GM21515 (cell line): Measurements from ENCODE around the gene RRBP1.

Source experiments
- ATAC-seq: cut with Tn5 transposase; IDR thresholded peaks from one replicate; pipeline ENCODE4 v1.9.1; 2021; ENCODE audit not compliant: unreplicated experiment

Gene RRBP1

GRCh38 chr20:17624551-17625245 is 57.3 kb downstream of the RRBP1 start:
- no peak for ATAC-seq

DNA sequence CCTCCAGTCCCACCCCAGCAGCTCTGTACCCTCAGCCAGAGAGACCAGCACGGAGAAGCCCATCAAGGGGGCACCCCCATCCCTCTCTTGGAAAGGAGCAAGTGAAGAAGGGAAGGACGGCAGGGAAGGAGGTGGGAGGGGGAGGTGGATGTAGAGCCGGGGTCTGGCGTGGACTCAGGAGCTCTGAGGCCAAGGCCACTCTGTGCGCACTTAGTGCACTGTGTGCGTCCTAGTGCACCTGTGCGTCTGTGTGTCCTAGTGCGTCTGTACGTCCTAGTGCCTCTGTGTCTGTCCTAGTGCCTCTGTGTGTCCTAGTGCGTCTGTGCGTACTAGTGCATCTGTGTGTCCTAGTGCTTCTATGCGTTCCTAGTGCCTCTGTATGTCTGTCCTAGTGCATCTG is 58.0 kb downstream of the RRBP1 start:
- no peak for ATAC-seq

GRCh38 chr20:17622851-17623508 is 59.1 kb downstream of the RRBP1 start:
- no peak for ATAC-seq

DNA sequence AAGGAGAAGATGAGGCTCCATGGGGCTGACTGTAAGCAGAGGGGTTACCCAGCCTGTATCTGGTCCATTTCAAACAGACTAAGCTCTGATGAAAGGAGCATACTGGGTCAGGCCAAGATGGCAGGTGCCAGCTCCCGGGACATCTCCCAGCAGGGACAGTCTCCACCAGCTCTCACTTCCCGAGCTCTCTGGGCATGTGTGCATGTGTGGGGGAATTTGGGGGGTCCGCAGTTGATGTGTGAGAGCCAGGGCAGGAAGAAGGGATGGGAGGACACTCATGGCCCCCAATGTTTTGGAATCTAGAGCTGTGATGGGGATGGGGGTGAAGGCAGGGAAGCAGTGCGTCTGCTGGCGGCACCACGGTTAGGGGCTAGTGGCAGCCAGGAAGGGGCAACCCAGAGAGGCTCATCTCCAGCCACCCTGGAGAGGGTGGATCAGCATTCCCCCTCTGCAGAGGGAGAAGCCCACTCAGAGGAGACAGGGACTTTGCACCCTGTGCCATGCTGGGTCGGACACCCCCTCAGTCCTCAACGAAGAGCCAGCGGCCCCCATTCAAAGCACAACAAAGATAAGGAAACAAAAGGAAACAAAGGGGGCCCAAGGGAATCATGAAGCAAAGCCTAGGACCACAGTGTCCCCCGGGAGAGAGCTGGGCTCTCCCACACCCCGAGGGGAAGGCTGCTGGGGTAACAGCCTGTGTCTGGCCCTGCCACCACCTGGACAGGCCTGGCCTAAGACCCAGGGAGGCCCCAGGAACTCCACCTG is 59.8 kb downstream of the RRBP1 start:
- no peak for ATAC-seq

- no peak for ATAC-seq
Observed at GRCh38 chr20:17621229-17621968, 60.6 kb downstream of the RRBP1 start.

DNA sequence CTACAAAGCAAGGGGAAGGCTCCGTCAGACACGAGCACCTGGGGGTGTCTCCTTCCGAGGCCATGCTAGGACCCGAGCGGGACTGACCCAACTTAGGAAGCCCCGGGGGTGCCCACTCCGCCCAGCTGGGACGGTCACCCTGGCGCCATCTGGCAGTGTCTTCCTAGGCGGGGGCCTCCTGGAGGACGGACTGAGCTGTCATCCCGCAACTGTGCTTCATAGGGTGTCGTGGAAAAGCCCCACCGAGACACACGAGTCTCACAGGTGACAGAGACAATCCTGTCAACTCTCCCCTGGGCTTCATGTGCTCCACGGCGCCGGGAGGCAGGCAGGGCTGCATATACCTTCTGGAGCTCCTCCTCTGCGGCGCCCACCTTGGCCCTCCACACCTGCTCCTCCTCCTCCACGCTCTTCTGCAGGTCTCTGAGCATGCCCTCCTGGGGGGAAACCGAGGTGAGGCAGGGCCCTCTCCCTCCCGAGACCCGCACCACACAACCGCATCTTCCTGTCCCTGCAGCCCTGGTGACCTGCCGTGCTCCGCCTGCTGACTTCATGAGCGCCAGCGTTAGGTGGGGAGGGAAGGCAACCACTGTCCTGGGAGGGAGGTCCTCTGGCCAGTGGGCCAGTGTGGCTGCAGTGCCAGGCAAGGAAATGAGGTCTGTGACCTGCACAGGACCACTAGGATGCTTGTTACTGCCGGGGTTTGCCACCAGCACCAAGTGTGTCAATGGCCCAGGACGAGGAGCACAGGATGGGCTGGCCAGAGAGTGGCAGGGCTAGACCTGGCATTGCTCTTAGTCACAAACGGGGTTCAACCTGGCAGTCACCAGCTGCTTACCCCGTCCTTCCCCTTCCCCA is 61.4 kb downstream of the RRBP1 start:
- ATAC-seq = no peak

- no peak for ATAC-seq
Observed at GRCh38 chr20:17619351-17620093, 62.5 kb downstream of the RRBP1 start.

DNA sequence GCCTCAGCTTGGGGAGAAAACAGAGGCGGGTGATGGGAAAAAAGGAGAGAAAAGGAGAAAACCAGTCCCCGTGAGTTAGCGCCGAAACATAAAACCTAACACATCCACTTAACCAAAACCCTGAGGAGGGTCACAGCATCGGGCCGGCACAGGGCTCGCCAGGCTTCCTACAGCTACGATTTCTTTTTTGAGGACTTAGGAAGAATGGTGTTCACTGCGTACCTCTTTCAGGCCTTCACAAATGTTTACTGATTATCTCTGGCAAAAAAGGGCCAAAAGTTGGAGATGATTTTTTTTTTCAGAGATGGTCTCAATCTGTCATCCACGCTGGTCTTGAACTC is 63.4 kb downstream of the RRBP1 start:
- ATAC-seq = no peak

DNA sequence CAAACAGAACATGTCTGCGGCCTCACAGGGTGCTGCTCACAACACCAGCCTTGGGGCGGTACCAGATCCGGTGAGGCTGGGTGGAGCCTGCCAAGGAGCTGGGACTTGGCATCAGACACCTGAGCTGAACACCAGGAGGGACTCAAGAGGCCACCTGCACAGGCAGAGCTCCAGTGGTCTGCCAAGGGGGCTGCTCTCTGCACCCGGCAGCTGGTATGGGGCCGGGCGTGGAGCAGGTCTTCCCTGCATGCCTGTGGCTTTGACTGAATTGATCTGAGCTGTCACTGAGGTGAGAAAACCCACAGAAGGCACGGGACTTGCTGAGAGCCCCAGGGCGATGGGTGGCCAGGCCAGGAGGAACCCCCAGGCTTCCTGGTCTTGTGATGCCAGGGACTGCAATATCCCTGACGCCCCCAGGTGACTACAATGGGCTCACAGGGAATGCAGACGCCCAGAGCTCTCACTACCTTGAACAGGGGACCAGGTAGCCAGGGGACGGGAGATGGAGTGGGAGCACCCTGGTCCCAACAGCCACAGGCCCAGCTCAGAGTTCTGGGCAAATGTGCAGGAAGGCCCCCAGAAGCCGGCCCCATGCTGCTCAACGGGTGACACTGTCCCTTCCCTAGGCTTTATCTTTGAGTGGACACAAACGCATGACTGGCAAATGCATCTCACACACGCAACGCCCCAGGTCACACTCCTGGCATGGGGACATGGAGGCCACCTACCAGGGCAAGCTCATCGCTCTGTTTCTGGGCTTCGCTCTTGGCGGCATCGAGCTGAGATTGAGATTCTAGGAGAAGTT is 64.0 kb downstream of the RRBP1 start:
- no peak for ATAC-seq

- ATAC-seq = no peak
Observed at GRCh38 chr20:17617212-17617867, 64.7 kb downstream of the RRBP1 start.

GRCh38 chr20:17616480-17617211 is 65.4 kb downstream of the RRBP1 start:
- no peak for ATAC-seq

DNA sequence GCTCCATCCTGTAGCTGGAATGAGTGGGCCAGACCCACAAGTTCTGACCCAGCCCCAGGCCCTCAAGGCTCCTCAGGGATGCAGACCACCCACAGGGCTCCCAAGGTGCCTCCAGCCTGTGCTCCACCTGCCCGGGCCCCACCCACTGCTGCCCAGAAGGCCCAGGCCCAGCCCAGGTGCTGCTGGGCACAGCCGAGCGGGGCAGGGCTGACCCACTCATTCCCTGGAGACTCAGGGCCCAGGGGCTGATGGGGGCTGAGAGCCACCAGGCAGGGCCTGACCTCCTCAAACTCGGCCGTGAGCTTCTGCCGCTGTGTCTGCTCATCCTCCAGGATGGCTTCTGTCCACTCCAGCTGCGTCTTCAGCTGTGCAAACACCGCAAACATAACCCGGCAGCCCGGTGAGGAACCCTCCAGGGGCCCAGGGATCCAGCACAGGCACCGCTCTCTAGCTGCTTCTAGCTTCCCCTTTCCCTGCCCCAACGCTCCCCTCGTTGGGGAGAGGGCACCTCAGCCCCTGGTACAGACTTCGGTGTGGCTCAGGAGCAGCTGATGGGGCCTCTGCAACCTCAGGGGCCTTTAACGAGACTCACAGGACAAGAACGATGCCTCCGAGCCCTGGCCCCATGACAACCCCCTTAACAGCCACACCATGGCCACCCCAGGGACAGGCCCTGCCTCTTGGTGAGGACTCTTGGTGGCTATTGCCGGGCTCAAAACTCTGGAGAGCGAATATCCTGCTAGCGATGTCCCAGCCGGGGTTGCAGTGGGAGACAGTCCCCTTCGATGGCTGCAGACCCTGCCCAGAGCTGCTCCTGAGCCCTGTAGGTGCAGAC is 66.2 kb downstream of the RRBP1 start:
- ATAC-seq = no peak

DNA sequence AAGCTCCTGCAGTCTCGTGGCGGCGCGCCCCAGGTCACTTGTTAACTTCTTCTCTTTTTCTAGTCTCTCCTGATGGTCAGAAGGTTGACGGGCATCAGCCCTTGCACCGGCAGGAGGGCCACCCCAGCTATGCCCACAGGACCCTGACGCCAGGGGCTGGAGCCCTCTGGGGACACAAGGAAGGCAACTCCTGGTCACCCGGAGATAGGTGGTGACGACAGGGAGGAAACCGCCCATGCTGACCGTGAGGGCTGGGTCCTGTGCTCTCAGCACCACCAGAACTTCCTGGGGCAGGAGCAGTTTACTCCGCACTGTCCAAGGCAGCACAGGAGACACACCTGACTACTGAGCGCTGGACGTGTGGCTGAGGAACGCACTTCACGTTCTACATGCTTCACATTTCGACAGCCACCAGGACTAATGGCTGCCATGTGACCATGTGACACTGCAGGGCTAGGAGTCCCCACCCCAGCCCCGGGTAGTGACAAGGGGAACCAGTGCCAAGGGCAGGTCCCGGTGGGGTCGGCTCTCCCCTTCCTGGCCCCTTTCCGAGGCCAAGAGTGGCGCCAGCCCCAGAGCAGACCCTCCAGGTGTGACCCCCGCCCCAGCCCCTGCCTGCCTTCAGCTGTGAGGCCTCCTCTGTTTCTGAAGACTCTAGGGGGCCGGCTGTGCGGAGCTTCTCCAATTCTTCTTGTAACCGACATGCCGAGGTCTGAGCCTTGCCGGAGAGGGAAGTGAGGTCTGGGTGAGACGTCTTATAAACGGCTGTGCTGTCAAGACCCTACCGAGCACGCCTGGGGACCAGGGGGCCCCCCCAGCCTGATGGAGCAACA is 67.0 kb downstream of the RRBP1 start:
- no peak for ATAC-seq

GRCh38 chr20:17614176-17614811 is 67.7 kb downstream of the RRBP1 start:
- ATAC-seq = no peak

- no peak for ATAC-seq
Observed at GRCh38 chr20:17613328-17614175, 68.5 kb downstream of the RRBP1 start.
